Measurements from ENCODE around the gene KLK10. TPM values are rescaled to one million over a fixed set of nuclear protein-coding genes. Genes with fewer than 3 reads are reported as not detected.

Gene KLK10
- total and polyA plus RNA-seq, 8 donors: 0.35 to 3.4 (median 0.91) TPM

- no peak for DNase-seq
- no peak for ATAC-seq
- H3K27me3 ChIP-seq: peaks cover 0 to 23% of the 10 kb centered on the region in 2 donors
- H3K36me3 ChIP-seq: no peaks in the 10 kb centered on the region
- H3K27ac ChIP-seq: no peak overlapping the region
- no peaks in the 10 kb centered on the region for H3K4me1 ChIP-seq
- TF ChIP-seq CTCF (IDR thresholded peaks at IDR 0.05): no peak
- no peak overlapping the region for H3K4me3 ChIP-seq
- intact Hi-C loops (cut with DNase I): no loop called here
- no peaks in the 10 kb centered on the region for H3K9me3 ChIP-seq
Measured at GRCh38 chr19:51047031-51047335, 27.5 kb upstream of the KLK10 start.

DNA sequence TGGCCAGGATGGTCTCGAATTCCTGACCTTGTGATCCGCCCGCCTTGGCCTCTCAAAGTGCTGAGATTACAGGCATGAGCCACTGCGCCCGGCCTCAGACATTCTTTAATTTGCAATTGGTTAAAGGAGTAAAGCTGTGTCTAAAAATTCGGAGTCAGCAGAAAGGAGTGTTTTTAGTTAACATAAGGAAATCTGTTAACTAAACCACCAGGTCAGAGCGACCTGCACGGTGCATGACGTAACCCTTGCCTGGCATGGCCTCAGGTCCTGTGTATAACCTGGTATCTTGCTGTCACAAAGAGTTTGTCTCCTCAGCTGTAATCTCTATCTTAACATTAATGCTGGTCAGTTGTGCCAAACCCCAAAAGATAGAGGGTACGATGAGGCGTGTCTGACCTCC lies 24.8 kb upstream of the KLK10 start:
- intact Hi-C loops (cut with DNase I): no loop called here
- no peak for DNase-seq
- H3K27me3 ChIP-seq: peaks cover 0 to 19% of the 10 kb centered on the region in 2 donors
- no peak overlapping the region for H3K4me3 ChIP-seq
- H3K27ac ChIP-seq: no peak overlapping the region
- no peak for ATAC-seq
- H3K9me3 ChIP-seq: no peaks in the 10 kb centered on the region
- H3K36me3 ChIP-seq: no peaks in the 10 kb centered on the region
- no peak for TF ChIP-seq CTCF (IDR thresholded peaks at IDR 0.05)
- H3K4me1 ChIP-seq: no peaks in the 10 kb centered on the region

DNA sequence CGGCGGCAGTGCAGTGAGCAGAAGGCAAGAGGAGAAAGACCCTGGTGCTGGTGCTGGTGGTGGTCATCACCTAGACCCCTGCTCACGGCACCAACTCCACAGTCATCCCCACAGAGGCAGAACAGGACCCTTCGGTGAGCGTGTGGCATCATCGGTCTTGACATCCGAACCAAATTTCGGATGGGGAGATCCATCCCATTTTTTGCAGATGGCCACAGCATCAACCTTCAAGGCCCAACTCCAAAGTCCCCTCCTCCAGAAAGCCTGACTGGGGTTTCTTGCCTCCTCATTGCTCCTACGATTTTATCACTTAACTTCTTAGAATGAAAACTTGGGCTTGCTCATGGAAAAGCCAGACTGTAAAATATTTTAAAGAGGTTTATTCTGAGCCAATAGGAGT lies 24.0 kb upstream of the KLK10 start:
- intact Hi-C loops (cut with DNase I): no loop called here
- no peaks in the 10 kb centered on the region for H3K4me1 ChIP-seq
- H3K4me3 ChIP-seq: no peak overlapping the region
- ATAC-seq (no peak), DNase-seq (no peak)
- peaks cover 0 to 16% of the 10 kb centered on the region in 2 donors for H3K27me3 ChIP-seq
- no peak overlapping the region for H3K27ac ChIP-seq
- H3K36me3 ChIP-seq: no peaks in the 10 kb centered on the region
- H3K9me3 ChIP-seq: no peaks in the 10 kb centered on the region
- no peak for TF ChIP-seq CTCF (IDR thresholded peaks at IDR 0.05)

DNA sequence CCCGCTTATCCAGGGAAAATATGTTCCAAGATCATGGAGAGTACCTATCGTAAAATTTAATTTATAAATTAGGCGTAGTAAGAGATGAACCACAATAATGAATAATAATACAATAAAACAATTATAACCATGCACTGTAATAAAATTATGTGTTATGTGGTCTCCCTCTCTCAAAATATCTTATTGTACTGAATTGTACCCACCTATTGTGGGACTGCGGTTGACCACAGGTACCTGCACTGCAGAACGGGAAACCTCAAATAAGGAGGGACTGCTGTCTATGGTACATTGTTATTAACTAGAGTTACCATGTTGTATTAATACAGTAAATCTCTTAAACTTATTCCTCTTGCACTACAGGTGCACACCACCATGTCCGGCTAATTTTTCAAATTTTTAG lies 20.6 kb upstream of the KLK10 start:
- no peaks in the 10 kb centered on the region for H3K4me1 ChIP-seq
- H3K36me3 ChIP-seq: no peaks in the 10 kb centered on the region
- no peaks in the 10 kb centered on the region for H3K9me3 ChIP-seq
- TF ChIP-seq CTCF (IDR thresholded peaks at IDR 0.05): no peak
- ATAC-seq: no peak
- no peak for DNase-seq
- H3K27me3 ChIP-seq: peaks cover 0 to 4% of the 10 kb centered on the region in 2 donors
- no peak overlapping the region for H3K4me3 ChIP-seq
- intact Hi-C loops (cut with DNase I): no loop called here
- no peak overlapping the region for H3K27ac ChIP-seq

- Histone ChIP-seq H3K4me3 (no peak overlapping the region), H3K27ac (no peak overlapping the region), H3K4me1 (no peaks in the 10 kb centered on the region), H3K9me3 (no peaks in the 10 kb centered on the region), H3K36me3 (no peaks in the 10 kb centered on the region), H3K27me3 (peaks cover 0 to 23% of the 10 kb centered on the region in 2 donors)
- no peak for TF ChIP-seq CTCF (IDR thresholded peaks at IDR 0.05)
- intact Hi-C loops (cut with DNase I): no loop called here
- DNase-seq: no peak
- ATAC-seq: no peak
Measured at GRCh38 chr19:51036519-51036918, 17.0 kb upstream of the KLK10 start.
